H1 (cell line): ENCODE data around the gene GPC6. TPM values are rescaled to one million over a fixed set of nuclear protein-coding genes. Genes with fewer than 3 reads are reported as not detected.

ENCODE experiments used
- CBX8 ChIP-seq: fragments of 300-800, 300-1000 bp; sonication (generic); IDR thresholded peaks from 2 replicates; pipeline ENCODE4 v1.7.1; 2016; ENCODE audit warnings: low read depth, low read length, borderline replicate concordance
- PHF8 ChIP-seq: fragments of 200-600 bp; sonication (generic); conservative IDR thresholded peaks from 2 replicates; pipeline ENCODE4 v1.7.1; 2012; ENCODE audit warnings: low read depth, mild to moderate bottlenecking, inconsistent platforms, low read length, moderate library complexity
- SP1 ChIP-seq: IDR thresholded peaks from 2 replicates; pipeline ENCODE4 v1.6.1; 2011; ENCODE audit warnings: low read depth, low read length
- SRF ChIP-seq: IDR thresholded peaks from 2 replicates; pipeline ENCODE4 v1.6.1; 2011; ENCODE audit warnings: mild to moderate bottlenecking, low read depth, low read length, moderate library complexity
- polyA plus RNA-seq, 7 experiments: library from polyadenylated mRNA; depleted of rRNA in 3 of 7; stranded (reverse) in 5 of 7; unstranded in 2 of 7; fragments of >200 nt in 5 of 7; fragments of 200-250 nt in 2 of 7; gene quantifications; 1 replicate in 5 of 7; 2 replicates in 1 of 7; 4 replicates in 1 of 7; pipeline versions ENCODE4 v1.2.1 to v1.2.3, GENCODE V29; 2011 to 2013; ENCODE audit warnings: missing spikeins in 2 of 7, mixed read lengths in 2 of 7
- total RNA-seq: library from RNA; stranded (reverse); fragmentation: NEBNext Ultra II Directional; extraction: Animal tissue kit (Norgen Biotek cat#: 25700); gene quantifications from 2 replicates; pipeline ENCODE4 v1.2.1, GENCODE V29; 2021

GPC6 gene
- total and polyA plus RNA-seq, 2 of the 8 experiments (the other 6 are each of a cell fraction or from before 2014, with no cell fraction given) = 5.4 to 12.0 TPM

DNA sequence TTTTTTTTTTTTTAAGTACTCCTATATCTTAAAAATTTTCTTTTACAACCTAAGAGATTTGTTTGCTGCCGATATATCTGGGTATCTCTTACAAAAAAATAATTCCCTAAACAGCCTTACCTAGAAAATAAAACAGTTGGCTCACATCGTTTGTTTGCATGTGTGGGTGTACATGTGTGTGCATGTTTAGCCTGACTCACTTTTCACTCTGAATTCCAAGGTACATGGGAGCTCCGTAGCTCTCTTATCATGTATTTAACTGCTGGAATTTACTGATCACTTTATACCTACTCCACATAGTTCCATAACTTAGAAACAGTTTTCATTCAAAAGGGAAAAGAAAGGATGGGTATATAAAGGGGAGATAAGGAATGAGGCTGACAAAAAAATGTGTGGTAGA lies 616.5 kb downstream of the GPC6 start (continued):
- TF ChIP-seq SP1 = no peak
- no peak for TF ChIP-seq CBX8
- TF ChIP-seq PHF8 = no peak
- no peak for TF ChIP-seq SRF
